Smooth muscle cell (in vitro differentiated cells): ENCODE data around the gene OR2T4. TPM values are rescaled to one million over a fixed set of nuclear protein-coding genes. Genes with fewer than 3 reads are reported as not detected.

Experiments used
- DNase-seq: peaks from one replicate; lab custom pipeline; 2025; ENCODE audit not compliant: unreplicated experiment; lab: John Stamatoyannopoulos, UW
- H2AFZ ChIP-seq: fragments of 200-600 bp; sonication (generic); 2 replicates; pipeline ENCODE4 v1.6.0; 2016; ENCODE audit warnings: antibody characterized with exemption, low read depth, mild to moderate bottlenecking
- H3F3A ChIP-seq: fragments of 200-600 bp; sonication (generic); 2 replicates; pipeline ENCODE4 v1.6.0; 2017; ENCODE audit warnings: antibody characterized with exemption, low read depth
- H3K27ac ChIP-seq: fragments of 200-600 bp; sonication (generic); 2 replicates; pipeline ENCODE4 v1.5.1; 2016; ENCODE audit warnings: low read depth, mild to moderate bottlenecking
- H3K27me3 ChIP-seq: fragments of 200-600 bp; sonication (generic); 2 replicates; pipeline ENCODE4 v1.6.1; 2016; ENCODE audit warnings: low read depth, mild to moderate bottlenecking
- H3K36me3 ChIP-seq: fragments of 200-600 bp; sonication (generic); 2 replicates; pipeline ENCODE4 v1.5.1; 2016; ENCODE audit warnings: low read depth
- H3K4me1 ChIP-seq: fragments of 200-600 bp; sonication (generic); 2 replicates; pipeline ENCODE4 v1.5.1; 2016; ENCODE audit warnings: low read depth
- H3K4me2 ChIP-seq: fragments of 200-600 bp; sonication (generic); 2 replicates; pipeline ENCODE4 v1.6.0; 2016; ENCODE audit warnings: mild to moderate bottlenecking
- H3K4me3 ChIP-seq: fragments of 200-600 bp; sonication (generic); 2 replicates; pipeline ENCODE4 v1.5.1; 2016; ENCODE audit warnings: mild to moderate bottlenecking
- H3K79me2 ChIP-seq: fragments of 200-600 bp; sonication (generic); 2 replicates; pipeline ENCODE4 v1.6.0; 2016; ENCODE audit warnings: low read depth, mild to moderate bottlenecking
- H3K9ac ChIP-seq: fragments of 200-600 bp; sonication (generic); 2 replicates; pipeline ENCODE4 v1.6.0; 2016; ENCODE audit warnings: low read depth
- H3K9me3 ChIP-seq: fragments of 200-600 bp; sonication (generic); replicated peaks from 2 replicates; pipeline ENCODE4 v1.5.1; 2016; ENCODE audit warnings: low read depth
- H4K20me1 ChIP-seq: fragments of 200-600 bp; sonication (generic); 2 replicates; pipeline ENCODE4 v1.6.0; 2016; ENCODE audit warnings: low read depth
- WGBS: methylation state at CpG from one replicate; pipeline ENCODE4 v1.1.7; 2016; ENCODE audit warnings: low lambda C conversion rate; 5-methylcytosine and 5-hydroxymethylcytosine counted together
- polyA plus RNA-seq: library from polyadenylated mRNA; unstranded; fragments of >200 nt; fragmentation: Nextera tagmentation; extraction: Ambion mirVana; gene quantifications from 2 replicates; pipeline ENCODE4 v1.2.1, GENCODE V29; 2016
- total RNA-seq: library from RNA; depleted of rRNA; stranded (reverse); fragments of >200 nt; gene quantifications from 2 replicates; pipeline ENCODE4 v1.2.3, GENCODE V29; 2014
- TF ChIP-seq, protein P1 (sequence below): fragments of 200-600 bp; sonication (generic); IDR thresholded peaks from 2 replicates; pipeline ENCODE4 v1.5.1; 2017; ENCODE audit warnings: borderline replicate concordance, mild to moderate bottlenecking, antibody characterized with exemption; ENCODE audit not compliant: insufficient read depth, poor library complexity, severe bottlenecking

OR2T4 gene
- total and polyA plus RNA-seq, 2 experiments from 2014 or later = not detected

- peaks cover 15% of the 10 kb centered on the region for H3K9me3 ChIP-seq
Measured at GRCh38 chr1:248388426-248388825, 27.0 kb downstream of the OR2T4 start.

GRCh38 chr1:248393050-248393449 is 31.6 kb downstream of the OR2T4 start:
- Histone ChIP-seq H3K36me3 (no peaks in the 10 kb centered on the region), H3F3A (no peaks in the 10 kb centered on the region), H3K9ac (no peak overlapping the region), H3K4me2 (no peak overlapping the region), H2AFZ (no peak overlapping the region), H3K27me3 (no peaks in the 10 kb centered on the region), H3K27ac (no peak overlapping the region), H3K4me1 (no peaks in the 10 kb centered on the region), H4K20me1 (no peaks in the 10 kb centered on the region), H3K9me3 (peaks cover 16% of the 10 kb centered on the region), H3K79me2 (no peaks in the 10 kb centered on the region), H3K4me3 (no peak overlapping the region)
- TF ChIP-seq, protein P1, sequence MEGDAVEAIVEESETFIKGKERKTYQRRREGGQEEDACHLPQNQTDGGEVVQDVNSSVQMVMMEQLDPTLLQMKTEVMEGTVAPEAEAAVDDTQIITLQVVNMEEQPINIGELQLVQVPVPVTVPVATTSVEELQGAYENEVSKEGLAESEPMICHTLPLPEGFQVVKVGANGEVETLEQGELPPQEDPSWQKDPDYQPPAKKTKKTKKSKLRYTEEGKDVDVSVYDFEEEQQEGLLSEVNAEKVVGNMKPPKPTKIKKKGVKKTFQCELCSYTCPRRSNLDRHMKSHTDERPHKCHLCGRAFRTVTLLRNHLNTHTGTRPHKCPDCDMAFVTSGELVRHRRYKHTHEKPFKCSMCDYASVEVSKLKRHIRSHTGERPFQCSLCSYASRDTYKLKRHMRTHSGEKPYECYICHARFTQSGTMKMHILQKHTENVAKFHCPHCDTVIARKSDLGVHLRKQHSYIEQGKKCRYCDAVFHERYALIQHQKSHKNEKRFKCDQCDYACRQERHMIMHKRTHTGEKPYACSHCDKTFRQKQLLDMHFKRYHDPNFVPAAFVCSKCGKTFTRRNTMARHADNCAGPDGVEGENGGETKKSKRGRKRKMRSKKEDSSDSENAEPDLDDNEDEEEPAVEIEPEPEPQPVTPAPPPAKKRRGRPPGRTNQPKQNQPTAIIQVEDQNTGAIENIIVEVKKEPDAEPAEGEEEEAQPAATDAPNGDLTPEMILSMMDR = no peak
- 63% methylated on average over 2 of the region's 2 CpGs for WGBS
- DNase-seq = no peak

More at GRCh38 chr1:248388426-248388825, 27.0 kb downstream of the OR2T4 start:
- H3K9ac ChIP-seq = no peak overlapping the region
- H3F3A ChIP-seq = no peaks in the 10 kb centered on the region
- H3K79me2 ChIP-seq = no peaks in the 10 kb centered on the region
- no peaks in the 10 kb centered on the region for H3K4me1 ChIP-seq
- no peak overlapping the region for H3K4me2 ChIP-seq
- H3K27ac ChIP-seq = no peak overlapping the region
- no peaks in the 10 kb centered on the region for H4K20me1 ChIP-seq
- no peaks in the 10 kb centered on the region for H3K27me3 ChIP-seq
- no peak overlapping the region for H2AFZ ChIP-seq
- DNase-seq = no peak
- TF ChIP-seq, protein P1 = no peak
- no peaks in the 10 kb centered on the region for H3K36me3 ChIP-seq
- 41% methylated on average over 2 of the region's 2 CpGs for WGBS
- no peak overlapping the region for H3K4me3 ChIP-seq

GRCh38 chr1:248402748-248403147 is 41.3 kb downstream of the OR2T4 start, which contains the start of gene OR2T1:
Gene OR2T1, plus strand, starts transcription at chr1:248403048. Its CDS starts 3,100 bp downstream, at chr1:248406148.
- H3K9ac ChIP-seq = no peak within 1 kb of the TSS
- no peaks in the 10 kb centered on the region for H3F3A ChIP-seq
- H3K36me3 ChIP-seq = no peaks in the 10 kb centered on the region
- no peaks in the 10 kb centered on the region for H3K79me2 ChIP-seq
- TF ChIP-seq, protein P1 = no peak
- no peak within 1 kb of the TSS for H3K4me2 ChIP-seq
- H3K4me1 ChIP-seq = no peaks in the 10 kb centered on the region
- no peak within 1 kb of the TSS for H3K27ac ChIP-seq
- peaks cover 10% of the 10 kb centered on the region for H3K9me3 ChIP-seq
- H3K27me3 ChIP-seq = no peaks in the 10 kb centered on the region
- 61% methylated on average over 3 of the region's 3 CpGs for WGBS
- no peak within 1 kb of the TSS for H2AFZ ChIP-seq
- no peaks in the 10 kb centered on the region for H4K20me1 ChIP-seq
- no peak for DNase-seq
- no peak within 1 kb of the TSS for H3K4me3 ChIP-seq

DNA sequence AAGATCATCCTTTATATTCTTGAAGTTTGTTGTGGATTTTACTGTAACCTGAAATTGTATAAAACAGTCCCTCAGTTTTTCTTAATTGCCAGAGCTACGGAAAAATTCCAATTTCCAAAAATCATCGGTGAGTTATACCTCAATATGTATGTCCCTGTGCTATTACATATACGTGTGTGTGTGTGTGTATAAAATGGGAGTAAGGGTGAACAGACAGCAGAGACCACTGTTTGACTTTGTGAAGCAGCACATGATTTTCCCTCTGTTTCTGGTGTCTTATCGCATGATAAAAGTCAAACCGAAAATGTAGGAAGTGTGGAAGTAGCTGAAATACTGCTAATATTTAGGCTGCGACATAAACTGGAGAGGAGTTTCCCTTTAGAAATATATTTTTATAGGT is 42.6 kb downstream of the OR2T4 start:
- Histone ChIP-seq H3F3A (no peaks in the 10 kb centered on the region), H3K4me2 (no peak overlapping the region), H3K9ac (no peak overlapping the region), H3K27me3 (no peaks in the 10 kb centered on the region), H3K4me1 (no peaks in the 10 kb centered on the region), H3K27ac (no peak overlapping the region), H4K20me1 (no peaks in the 10 kb centered on the region), H3K36me3 (no peaks in the 10 kb centered on the region), H3K79me2 (no peaks in the 10 kb centered on the region), H3K4me3 (no peak overlapping the region), H2AFZ (no peak overlapping the region), H3K9me3 (peaks cover 6% of the 10 kb centered on the region)
- TF ChIP-seq, protein P1 = no peak
- DNase-seq = no peak
- WGBS = 78% methylated on average over 6 of the region's 6 CpGs
